HepG2 (cell line): ENCODE data around the gene PEX10. TPM values are rescaled to one million over a fixed set of nuclear protein-coding genes. Genes with fewer than 3 reads are reported as not detected.

Experiments
- ATAC-seq: fragments of 200-7000 bp; cut with Tn5 transposase; 3 replicates; pipeline ENCODE4 v1.9.1; 2020; ENCODE audit warnings: mild to moderate bottlenecking, moderate library complexity
- BruUV-seq: library from RNA; stranded (reverse); fragments of 400-500 nt; replicated peaks from 2 replicates; lab custom pipeline; 2021; lab: Mats Ljungman, UMichigan
- CTCF ChIA-PET: fragments of 300-600 bp; formaldehyde crosslinking; extraction: SDS; loops from one replicate; lab custom pipeline; 2021; ENCODE audit warnings: low total read pairs, inconsistent platforms, low intra/inter-chr PET ratio; lab: Yijun Ruan, JAX
- POLR2A ChIA-PET: fragments of 350-600 bp; sonication (Branson Sonifier 250); formaldehyde crosslinking; loops from one replicate; lab custom pipeline; 2020; ENCODE audit warnings: antibody characterized with exemption, inconsistent platforms; lab: Yijun Ruan, JAX
- DNase-seq: peaks from one replicate; pipeline ENCODE4 v3.0.0-alpha.2; 2015; ENCODE audit warnings: low spot score
- FAIRE-seq: peaks from 3 replicates; lab custom pipeline; 2011; peaks lifted over from hg19 to GRCh38; lab: Jason Lieb, UNC
- H2AFZ ChIP-seq: one replicate; pipeline ENCODE4 v1.6.1; 2011; ENCODE audit warnings: low read length, inconsistent platforms
- H3K27ac ChIP-seq: fragments of 300-600 bp; 3 replicates; pipeline ENCODE4 v1.8.0; 2011; ENCODE audit warnings: mixed run types, mild to moderate bottlenecking, mixed read lengths, low read length, inconsistent platforms; ENCODE audit not compliant: insufficient read depth; ENCODE audit errors: extremely low read length
- H3K27me3 ChIP-seq, 2 experiments: fragments of 200-600 bp in 1 of 2; 2 replicates in 1 of 2; 3 replicates in 1 of 2; pipeline versions ENCODE4 v1.6.0 to v1.8.0; 2011; ENCODE audit warnings: low read length in 2 of 2, mild to moderate bottlenecking in 2 of 2, moderate library complexity in 2 of 2, inconsistent platforms in 1 of 2; ENCODE audit not compliant: insufficient read depth in 2 of 2, control insufficient read depth in 1 of 2
- H3K36me3 ChIP-seq, 2 experiments: fragments of 200-600 bp in 1 of 2; replicated peaks in 1 of 2; 2 replicates in 1 of 2; 3 replicates in 1 of 2; pipeline versions ENCODE4 v1.5.1 to v1.8.0; 2011; ENCODE audit warnings: low read length in 2 of 2, inconsistent platforms in 1 of 2; ENCODE audit not compliant: insufficient read depth in 2 of 2, control insufficient read depth in 1 of 2
- H3K4me1 ChIP-seq: 2 replicates; pipeline ENCODE4 v1.5.1; 2012; ENCODE audit warnings: low read length, inconsistent platforms; ENCODE audit not compliant: insufficient read depth
- H3K4me2 ChIP-seq: 2 replicates; pipeline ENCODE4 v1.6.0; 2011; ENCODE audit warnings: low read depth, low read length, inconsistent platforms
- H3K4me3 ChIP-seq, 3 experiments: fragments of 200-600 bp in 1 of 3; sonication (generic), shearing (Covaris generic) in 1 of 3; replicated peaks in 1 of 3; 2 replicates each; pipeline ENCODE4 v1.5.1; 2011 to 2016; ENCODE audit warnings: low read length in 3 of 3, inconsistent platforms in 2 of 3, low read depth in 2 of 3, mild to moderate bottlenecking in 2 of 3, control low read depth in 1 of 3, mixed read lengths in 1 of 3; ENCODE audit not compliant: insufficient read depth in 1 of 3
- H3K79me2 ChIP-seq: one replicate; pipeline ENCODE4 v1.6.1; 2011; ENCODE audit warnings: low read length, inconsistent platforms; ENCODE audit not compliant: insufficient read depth
- H3K9ac ChIP-seq: 2 replicates; pipeline ENCODE4 v1.6.0; 2011; ENCODE audit warnings: mild to moderate bottlenecking, low read depth, low read length, inconsistent platforms; ENCODE audit not compliant: insufficient read depth
- H3K9me3 ChIP-seq: 2 replicates; pipeline ENCODE4 v1.5.1; 2012; ENCODE audit warnings: mild to moderate bottlenecking, low read length
- H4K20me1 ChIP-seq: 2 replicates; pipeline ENCODE4 v1.6.0; 2011; ENCODE audit warnings: inconsistent platforms, mild to moderate bottlenecking, low read length, moderate library complexity; ENCODE audit not compliant: insufficient read depth
- CREB3 ChIP-seq: sonication (generic); formaldehyde crosslinking; IDR thresholded peaks from 2 replicates; pipeline ENCODE4 v1.5.0; 2020; ENCODE audit warnings: missing genetic modification reagents
- FOSL2 ChIP-seq: sonication (generic); formaldehyde crosslinking; IDR thresholded peaks from 2 replicates; pipeline ENCODE4 v1.4.0; 2020; ENCODE audit warnings: missing genetic modification reagents
- MED1 ChIP-seq: sonication (generic); formaldehyde crosslinking; IDR thresholded peaks from 2 replicates; pipeline ENCODE4 v1.4.0; 2020; ENCODE audit warnings: missing genetic modification reagents
- RELA ChIP-seq: sonication (generic); formaldehyde crosslinking; IDR thresholded peaks from 2 replicates; pipeline ENCODE4 v1.4.0; 2020; ENCODE audit warnings: missing genetic modification reagents
- SIX4 ChIP-seq: sonication (generic); formaldehyde crosslinking; IDR thresholded peaks from 2 replicates; pipeline ENCODE4 v1.4.0; 2020; ENCODE audit warnings: missing genetic modification reagents
- SRY ChIP-seq: sonication (generic); formaldehyde crosslinking; IDR thresholded peaks from 2 replicates; pipeline ENCODE4 v1.8.0; 2022; ENCODE audit warnings: mild to moderate bottlenecking, missing genetic modification reagents
- ZNF556 ChIP-seq: sonication (generic); formaldehyde crosslinking; IDR thresholded peaks from 2 replicates; pipeline ENCODE4 v1.4.0; 2020; ENCODE audit warnings: mild to moderate bottlenecking, missing genetic modification reagents, borderline replicate concordance
- ZUFSP ChIP-seq: sonication (generic); formaldehyde crosslinking; IDR thresholded peaks from 2 replicates; pipeline ENCODE4 v1.9.0; 2021; ENCODE audit warnings: missing genetic modification reagents, mild to moderate bottlenecking, borderline replicate concordance
- ZZZ3 ChIP-seq: sonication (generic); formaldehyde crosslinking; IDR thresholded peaks from 2 replicates; pipeline ENCODE4 v1.4.0; 2020; ENCODE audit warnings: missing genetic modification reagents, mild to moderate bottlenecking, borderline replicate concordance
- WGBS: methylation state at CpG from one replicate; pipeline ENCODE4 v1.1.6; 2017; ENCODE audit warnings: low lambda C conversion rate; 5-methylcytosine and 5-hydroxymethylcytosine counted together
- in situ Hi-C: cut with HindIII; loops from 2 replicates; pipeline ENCODE4 v1.10.0; 2017; ENCODE audit warnings: low pct_unique_long_range_greater_than_20kb; ENCODE audit not compliant: extremely low pct_ligation_motif_present
- intact Hi-C: fragments of 100-400 bp; cut with micrococcal nuclease; formaldehyde crosslinking; loops from one replicate; pipeline ENCODE4 v1.10.0; 2022; ENCODE audit not compliant: unreplicated experiment
- polyA plus RNA-seq, 8 experiments: library from polyadenylated mRNA; depleted of rRNA in 3 of 8; stranded (reverse) in 7 of 8; unstranded in 1 of 8; fragments of >200 nt; fragmentation: Illumina TruSeq in 4 of 8; extraction: Trizol in 4 of 8; gene quantifications; 2 replicates each; pipeline versions ENCODE4 v1.2.1 to v1.2.3, GENCODE V29; 2011 to 2016; ENCODE audit warnings: low read depth in 4 of 8, missing spikeins in 1 of 8, mixed read lengths in 1 of 8; ENCODE audit not compliant: insufficient read depth in 1 of 8
- total RNA-seq, 5 experiments: library from RNA; depleted of rRNA; stranded (reverse); fragments of >200 nt; fragmentation: Illumina TruSeq; extraction: Trizol; gene quantifications; 2 replicates each; pipeline ENCODE4 v1.2.3, GENCODE V29; 2016; ENCODE audit warnings: low read depth in 1 of 5

Gene PEX10
- total and polyA plus RNA-seq, 2 of the 13 experiments (the other 11 are each of a cell fraction or from before 2014, with no cell fraction given): 16.1 to 39.6 TPM

DNA sequence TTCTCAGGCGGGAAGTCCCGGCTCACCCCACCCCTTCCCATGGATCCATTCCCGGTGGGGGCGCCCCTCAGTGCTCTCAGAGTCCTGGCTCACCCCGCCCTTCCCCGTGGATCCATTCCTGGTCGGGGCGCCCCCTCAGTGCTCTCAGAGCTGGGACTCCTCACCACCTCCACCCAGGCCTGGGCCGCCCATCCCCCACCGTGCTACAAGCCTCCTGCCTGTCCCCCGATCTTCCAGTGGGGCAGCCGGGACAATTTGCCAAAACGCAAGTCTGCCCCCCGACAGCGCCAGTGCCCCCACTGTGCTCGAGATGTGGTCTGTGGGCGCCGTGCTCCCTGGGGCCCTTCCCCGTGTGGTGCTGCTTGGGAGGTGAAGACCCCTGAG is 40.6 kb upstream of the PEX10 start:
- Histone ChIP-seq H3K27ac (no peak overlapping the region), H3K9ac (no peak overlapping the region), H4K20me1 (no peaks in the 10 kb centered on the region), H3K79me2 (no peaks in the 10 kb centered on the region), H3K27me3 (peaks cover 19 to 76% of the 10 kb centered on the region in 2 experiments; a peak in 4 of 5 replicates), H3K9me3 (no peaks in the 10 kb centered on the region), H3K4me2 (no peak overlapping the region; the same call in 1 of the 2 replicates), H3K36me3 (no peaks in the 10 kb centered on the region), H3K4me3 (no peak overlapping the region), H3K4me1 (no peaks in the 10 kb centered on the region; the same call in 1 of the 2 replicates)
- intact Hi-C loops: no loop called here
- FAIRE-seq: no peak
- BruUV-seq: no TSS peak
- CTCF ChIA-PET: no interaction called here
- no peak for DNase-seq
- ATAC-seq: no peak
- no peak for TF ChIP-seq ZNF556
- no peak for TF ChIP-seq ZZZ3
- no peak for TF ChIP-seq RELA (CRISPR knock-in tag)
- TF ChIP-seq, all 625 proteins: peak for 0
- in situ Hi-C loops: no loop called here
- POLR2A ChIA-PET: no interaction called here
- H2AFZ ChIP-seq: no peak overlapping the region
- WGBS: 28% methylated on average over 4 of the region's 19 CpGs

GRCh38 chr1:2452201-2452931 is 40.0 kb upstream of the PEX10 start:
- FAIRE-seq (no peak), ATAC-seq (no peak)
- Histone ChIP-seq H3K9me3 (no peaks in the 10 kb centered on the region), H3K4me2 (no peak overlapping the region; the same call in 1 of the 2 replicates), H3K79me2 (no peaks in the 10 kb centered on the region), H3K27me3 (peaks cover 19 to 76% of the 10 kb centered on the region in 2 experiments; a peak in 4 of 5 replicates), H3K36me3 (no peaks in the 10 kb centered on the region), H3K4me3 (no peak overlapping the region; a peak in 2 of 6 replicates), H4K20me1 (no peaks in the 10 kb centered on the region), H3K27ac (no peak overlapping the region)
- CTCF ChIA-PET: no interaction called here
- TF ChIP-seq SRY: no peak
- no peak for TF ChIP-seq CREB3 (CRISPR knock-in tag)
- TF ChIP-seq MED1: no peak
- no peak for TF ChIP-seq FOSL2 (CRISPR knock-in tag)
- no peak for TF ChIP-seq ZUFSP
- no peak for TF ChIP-seq SIX4 (CRISPR knock-in tag)
- TF ChIP-seq, all 625 proteins: peak for 0
- WGBS: 7% methylated on average over 2 of the region's 21 CpGs
- BruUV-seq: no TSS peak
- POLR2A ChIA-PET: interaction anchor here (0.7 kb wide), 1 partner anchor 39 kb away, joined by 3 read pairs; no protein-coding TSS in a partner anchor
- Histone ChIP-seq H3K4me1 (no peaks in the 10 kb centered on the region; the same call in 1 of the 2 replicates), H3K9ac (no peak overlapping the region), H2AFZ (no peak overlapping the region)
- intact Hi-C loops: no loop called here
- DNase-seq: no peak
- in situ Hi-C loops: no loop called here
